Ascending aorta (tissue), 2 donors: Measurements from ENCODE around the gene G3BP2. TPM values are rescaled to one million over a fixed set of nuclear protein-coding genes. Genes with fewer than 3 reads are reported as not detected.
A peak's percentile ranks its signal among the peaks of the same experiment; 100 is the strongest.

Experiments used
- DNase-seq, 2 donors: peaks; one replicate each; pipeline ENCODE4 v3.0.0-alpha.2; 2019; ENCODE audit warnings: low spot score in 2 of 2
- H3K27ac ChIP-seq, 2 donors: fragments of 200-600 bp; sonication (generic); one replicate each; pipeline ENCODE4 v1.5.1; 2016 to 2017; ENCODE audit warnings: mild to moderate bottlenecking in 1 of 2
- H3K27me3 ChIP-seq: fragments of 200-600 bp; sonication (generic); one replicate; pipeline ENCODE4 v1.5.1; 2017
- H3K36me3 ChIP-seq, 2 donors: fragments of 200-600 bp; sonication (generic); one replicate each; pipeline ENCODE4 v1.5.1; 2016
- H3K4me1 ChIP-seq, 2 donors: fragments of 200-600 bp; sonication (generic); one replicate each; pipeline ENCODE4 v1.5.1; 2016 to 2017; ENCODE audit warnings: mild to moderate bottlenecking in 1 of 2
- H3K4me3 ChIP-seq, 2 donors: fragments of 200-600 bp; sonication (generic); one replicate each; pipeline ENCODE4 v1.5.1; 2016 to 2017; ENCODE audit warnings: mild to moderate bottlenecking in 1 of 2
- H3K9me3 ChIP-seq, 2 donors: fragments of 200-600 bp; sonication (generic); one replicate each; pipeline ENCODE4 v1.5.1; 2016
- intact Hi-C: fragments of 100-400 bp; cut with DNase I; formaldehyde crosslinking; loops from one replicate; pipeline ENCODE4 v1.15.1; 2023
- total RNA-seq: library from RNA; depleted of rRNA; stranded (reverse); fragments of >200 nt; gene quantifications from one replicate; pipeline ENCODE4 v1.1.0, GENCODE V29; 2016
- TF ChIP-seq, protein P1 (sequence below), 3 experiments: fragments of 200-600 bp in 2 of 3; fragments of 450-650 bp in 1 of 3; sonication (generic) in 2 of 3; IDR thresholded peaks; one replicate each; pipeline ENCODE4 v1.5.1; 2016 to 2019; ENCODE audit warnings: antibody characterized with exemption in 3 of 3, mild to moderate bottlenecking in 1 of 3, moderate library complexity in 1 of 3

G3BP2 gene
- total RNA-seq, 1 donor from 2014 or later: 88.9 TPM

- intact Hi-C loops: no loop called here
- no peak overlapping the region for H3K27ac ChIP-seq
- no peaks in the 10 kb centered on the region for H3K27me3 ChIP-seq
- TF ChIP-seq, protein P1, sequence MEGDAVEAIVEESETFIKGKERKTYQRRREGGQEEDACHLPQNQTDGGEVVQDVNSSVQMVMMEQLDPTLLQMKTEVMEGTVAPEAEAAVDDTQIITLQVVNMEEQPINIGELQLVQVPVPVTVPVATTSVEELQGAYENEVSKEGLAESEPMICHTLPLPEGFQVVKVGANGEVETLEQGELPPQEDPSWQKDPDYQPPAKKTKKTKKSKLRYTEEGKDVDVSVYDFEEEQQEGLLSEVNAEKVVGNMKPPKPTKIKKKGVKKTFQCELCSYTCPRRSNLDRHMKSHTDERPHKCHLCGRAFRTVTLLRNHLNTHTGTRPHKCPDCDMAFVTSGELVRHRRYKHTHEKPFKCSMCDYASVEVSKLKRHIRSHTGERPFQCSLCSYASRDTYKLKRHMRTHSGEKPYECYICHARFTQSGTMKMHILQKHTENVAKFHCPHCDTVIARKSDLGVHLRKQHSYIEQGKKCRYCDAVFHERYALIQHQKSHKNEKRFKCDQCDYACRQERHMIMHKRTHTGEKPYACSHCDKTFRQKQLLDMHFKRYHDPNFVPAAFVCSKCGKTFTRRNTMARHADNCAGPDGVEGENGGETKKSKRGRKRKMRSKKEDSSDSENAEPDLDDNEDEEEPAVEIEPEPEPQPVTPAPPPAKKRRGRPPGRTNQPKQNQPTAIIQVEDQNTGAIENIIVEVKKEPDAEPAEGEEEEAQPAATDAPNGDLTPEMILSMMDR (IDR thresholded peaks at IDR 0.05): no peak
- no peak for DNase-seq
- H3K36me3 ChIP-seq: peaks cover 0 to 2% of the 10 kb centered on the region in 2 donors
- no peak overlapping the region for H3K4me3 ChIP-seq
- no peaks in the 10 kb centered on the region for H3K9me3 ChIP-seq
- H3K4me1 ChIP-seq: no peaks in the 10 kb centered on the region
Measured at GRCh38 chr4:75705198-75705977, 32.2 kb upstream of the G3BP2 start.

GRCh38 chr4:75702919-75703411 is 29.8 kb upstream of the G3BP2 start:
- Histone ChIP-seq H3K27ac (no peak overlapping the region), H3K4me3 (no peak overlapping the region), H3K9me3 (no peaks in the 10 kb centered on the region), H3K36me3 (peaks cover 0 to 2% of the 10 kb centered on the region in 2 donors), H3K4me1 (no peaks in the 10 kb centered on the region), H3K27me3 (no peaks in the 10 kb centered on the region)
- DNase-seq: no peak
- intact Hi-C loops: no loop called here
- TF ChIP-seq, protein P1 (IDR thresholded peaks at IDR 0.05): no peak

GRCh38 chr4:75699299-75699698 is 26.1 kb upstream of the G3BP2 start:
- Histone ChIP-seq H3K27ac (no peak overlapping the region), H3K4me3 (no peak overlapping the region), H3K36me3 (peaks cover 2% of the 10 kb centered on the region in 2 donors), H3K4me1 (no peaks in the 10 kb centered on the region), H3K9me3 (no peaks in the 10 kb centered on the region), H3K27me3 (no peaks in the 10 kb centered on the region)
- intact Hi-C loops: no loop called here
- TF ChIP-seq, protein P1 (IDR thresholded peaks at IDR 0.05): no peak
- DNase-seq: peak in 1 of 2 donors; percentile 15

- H3K9me3 ChIP-seq: no peaks in the 10 kb centered on the region
- DNase-seq: no peak
- no peaks in the 10 kb centered on the region for H3K27me3 ChIP-seq
- intact Hi-C loops: no loop called here
- TF ChIP-seq, protein P1 (IDR thresholded peaks at IDR 0.05): no peak
- no peak overlapping the region for H3K4me3 ChIP-seq
- no peak overlapping the region for H3K27ac ChIP-seq
- no peaks in the 10 kb centered on the region for H3K4me1 ChIP-seq
- H3K36me3 ChIP-seq: peaks cover 2 to 6% of the 10 kb centered on the region in 2 donors
Measured at GRCh38 chr4:75698963-75699228, 25.7 kb upstream of the G3BP2 start.

DNA sequence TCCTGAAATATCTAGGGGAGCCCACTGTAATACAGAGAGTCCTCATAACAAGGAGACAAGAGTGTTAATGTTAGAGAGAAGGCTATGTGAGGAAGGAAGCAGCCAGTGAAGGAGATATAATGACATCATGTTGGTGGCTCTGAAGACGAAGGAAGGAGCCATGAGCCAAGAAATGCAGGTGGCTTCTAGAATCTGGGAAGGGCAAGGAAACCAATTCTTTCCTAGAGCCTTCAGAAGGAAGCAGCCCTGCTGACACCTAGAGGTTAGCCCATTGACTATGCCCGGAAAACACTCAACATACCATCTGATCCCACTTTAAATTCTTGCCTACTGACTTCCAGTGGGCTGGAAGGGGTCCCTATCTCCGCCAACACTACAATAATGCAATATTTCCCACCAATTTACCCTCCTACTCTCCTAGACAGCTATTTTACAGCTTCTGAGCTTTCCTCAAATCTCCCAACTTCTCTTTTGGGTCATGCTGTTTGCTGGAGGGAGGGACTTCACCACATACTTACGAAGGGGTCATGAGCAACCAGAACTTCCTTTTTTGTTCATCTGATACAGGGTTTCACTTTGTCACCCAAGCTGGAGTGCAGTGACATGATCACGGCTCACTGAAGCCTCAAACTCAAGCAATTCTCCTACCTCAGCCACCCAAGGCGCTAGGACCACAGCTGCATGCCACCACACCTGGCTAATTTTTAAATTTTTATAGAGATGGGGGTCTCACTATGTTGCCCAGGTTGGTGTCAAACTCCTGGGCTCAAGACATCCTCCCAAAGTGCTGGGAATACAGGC is 25.2 kb upstream of the G3BP2 start:
- Histone ChIP-seq H3K36me3 (peaks cover 2 to 6% of the 10 kb centered on the region in 2 donors), H3K9me3 (no peaks in the 10 kb centered on the region), H3K4me1 (no peaks in the 10 kb centered on the region), H3K27ac (no peak overlapping the region), H3K4me3 (no peak overlapping the region), H3K27me3 (no peaks in the 10 kb centered on the region)
- DNase-seq: peak in 1 of 2 donors; percentile 46
- intact Hi-C loops: no loop called here
- TF ChIP-seq, protein P1 (IDR thresholded peaks at IDR 0.05): no peak
